Astrocyte (in vitro differentiated cells and primary cell): ENCODE measurements around the gene ACADL. TPM values are rescaled to one million over a fixed set of nuclear protein-coding genes. Genes with fewer than 3 reads are reported as not detected.

Experiments
- DNase-seq: peaks from one replicate; pipeline ENCODE4 v3.0.0-alpha.2; 2010; ENCODE audit warnings: low read depth
- FAIRE-seq: peaks from 2 replicates; lab custom pipeline; 2011; peaks lifted over from hg19 to GRCh38; lab: Jason Lieb, UNC
- H2AFZ ChIP-seq: 2 replicates; pipeline ENCODE4 v1.6.0; 2012; ENCODE audit warnings: low read depth, low read length, inconsistent platforms
- H3K27ac ChIP-seq: 2 replicates; pipeline ENCODE4 v1.5.1; 2011; ENCODE audit warnings: low read depth, low read length, inconsistent platforms
- H3K27me3 ChIP-seq: 2 replicates; pipeline ENCODE4 v1.6.0; 2011; ENCODE audit warnings: low read length, inconsistent platforms; ENCODE audit not compliant: insufficient read depth
- H3K36me3 ChIP-seq: 2 replicates; pipeline ENCODE4 v1.5.1; 2011; ENCODE audit warnings: low read length, inconsistent platforms; ENCODE audit not compliant: insufficient read depth
- H3K4me1 ChIP-seq: 2 replicates; pipeline ENCODE4 v1.5.1; 2011; ENCODE audit warnings: low read length, inconsistent platforms; ENCODE audit not compliant: insufficient read depth
- H3K4me2 ChIP-seq: 2 replicates; pipeline ENCODE4 v1.6.0; 2012; ENCODE audit warnings: low read length, inconsistent platforms
- H3K4me3 ChIP-seq: 2 replicates; pipeline ENCODE4 v1.5.1; 2011; ENCODE audit warnings: low read depth, mild to moderate bottlenecking, low read length, inconsistent platforms; ENCODE audit not compliant: insufficient read depth
- H3K79me2 ChIP-seq: 2 replicates; pipeline ENCODE4 v1.6.0; 2012; ENCODE audit warnings: mild to moderate bottlenecking, low read length, inconsistent platforms; ENCODE audit not compliant: insufficient read depth
- H3K9ac ChIP-seq: 2 replicates; pipeline ENCODE4 v1.6.0; 2012; ENCODE audit warnings: mild to moderate bottlenecking, low read length, inconsistent platforms
- H3K9me3 ChIP-seq: 2 replicates; pipeline ENCODE4 v1.5.1; 2012; ENCODE audit warnings: low read depth, mild to moderate bottlenecking, low read length, inconsistent platforms; ENCODE audit not compliant: insufficient read depth
- H4K20me1 ChIP-seq: 2 replicates; pipeline ENCODE4 v1.6.0; 2012; ENCODE audit warnings: low read length, inconsistent platforms; ENCODE audit not compliant: insufficient read depth
- H3K27ac Mint-ChIP-seq: one replicate; pipeline ENCODE4 v1.8.0; 2021; ENCODE audit warnings: mild to moderate bottlenecking, mixed read lengths; ENCODE audit not compliant: unreplicated experiment
- H3K27me3 Mint-ChIP-seq: one replicate; pipeline ENCODE4 v1.8.0; 2021; ENCODE audit warnings: low read depth, mixed read lengths; ENCODE audit not compliant: unreplicated experiment
- H3K36me3 Mint-ChIP-seq: one replicate; pipeline ENCODE4 v1.8.0; 2021; ENCODE audit warnings: low read depth, mixed read lengths; ENCODE audit not compliant: unreplicated experiment
- H3K4me1 Mint-ChIP-seq: one replicate; pipeline ENCODE4 v1.8.0; 2021; ENCODE audit warnings: low read depth, mixed read lengths; ENCODE audit not compliant: unreplicated experiment
- H3K4me3 Mint-ChIP-seq: one replicate; pipeline ENCODE4 v1.8.0; 2021; ENCODE audit warnings: mild to moderate bottlenecking, moderate library complexity, mixed read lengths; ENCODE audit not compliant: unreplicated experiment
- H3K9me3 Mint-ChIP-seq: one replicate; pipeline ENCODE4 v1.8.0; 2021; ENCODE audit warnings: mild to moderate bottlenecking, mixed read lengths; ENCODE audit not compliant: unreplicated experiment
- EZH2 ChIP-seq: IDR thresholded peaks from 2 replicates; pipeline ENCODE4 v1.6.1; 2012; ENCODE audit warnings: mild to moderate bottlenecking, low read length, inconsistent platforms; ENCODE audit not compliant: insufficient read depth
- total RNA-seq: library from RNA; stranded (reverse); gene quantifications from 2 replicates; pipeline ENCODE4 v1.2.1, GENCODE V29; 2021
- TF ChIP-seq, protein P1 (sequence below): IDR thresholded peaks from 2 replicates; pipeline ENCODE4 v1.5.1; 2011; ENCODE audit warnings: low read depth, mild to moderate bottlenecking, inconsistent platforms, low read length, moderate library complexity; ENCODE audit not compliant: insufficient read depth

Gene ACADL
- total RNA-seq, 1 donor from 2014 or later = 1.9 TPM

- Histone ChIP-seq H2AFZ (no peak overlapping the region), H3K27me3 (no peaks in the 10 kb centered on the region), H3K9me3 (no peaks in the 10 kb centered on the region), H3K9ac (no peak overlapping the region), H4K20me1 (no peaks in the 10 kb centered on the region), H3K79me2 (no peaks in the 10 kb centered on the region), H3K36me3 (no peaks in the 10 kb centered on the region), H3K4me2 (no peak overlapping the region), H3K4me3 (no peak overlapping the region), H3K27ac (no peak overlapping the region), H3K4me1 (no peaks in the 10 kb centered on the region)
- no peaks in the 10 kb centered on the region for H3K4me1 Mint-ChIP-seq
- no peak overlapping the region for H3K27ac Mint-ChIP-seq
- H3K9me3 Mint-ChIP-seq = peaks cover 3% of the 10 kb centered on the region
- no peak overlapping the region for H3K4me3 Mint-ChIP-seq
- H3K36me3 Mint-ChIP-seq = no peaks in the 10 kb centered on the region
- FAIRE-seq (no peak), DNase-seq (no peak)
- no peaks in the 10 kb centered on the region for H3K27me3 Mint-ChIP-seq
- no peak for TF ChIP-seq EZH2
- TF ChIP-seq, protein P1, sequence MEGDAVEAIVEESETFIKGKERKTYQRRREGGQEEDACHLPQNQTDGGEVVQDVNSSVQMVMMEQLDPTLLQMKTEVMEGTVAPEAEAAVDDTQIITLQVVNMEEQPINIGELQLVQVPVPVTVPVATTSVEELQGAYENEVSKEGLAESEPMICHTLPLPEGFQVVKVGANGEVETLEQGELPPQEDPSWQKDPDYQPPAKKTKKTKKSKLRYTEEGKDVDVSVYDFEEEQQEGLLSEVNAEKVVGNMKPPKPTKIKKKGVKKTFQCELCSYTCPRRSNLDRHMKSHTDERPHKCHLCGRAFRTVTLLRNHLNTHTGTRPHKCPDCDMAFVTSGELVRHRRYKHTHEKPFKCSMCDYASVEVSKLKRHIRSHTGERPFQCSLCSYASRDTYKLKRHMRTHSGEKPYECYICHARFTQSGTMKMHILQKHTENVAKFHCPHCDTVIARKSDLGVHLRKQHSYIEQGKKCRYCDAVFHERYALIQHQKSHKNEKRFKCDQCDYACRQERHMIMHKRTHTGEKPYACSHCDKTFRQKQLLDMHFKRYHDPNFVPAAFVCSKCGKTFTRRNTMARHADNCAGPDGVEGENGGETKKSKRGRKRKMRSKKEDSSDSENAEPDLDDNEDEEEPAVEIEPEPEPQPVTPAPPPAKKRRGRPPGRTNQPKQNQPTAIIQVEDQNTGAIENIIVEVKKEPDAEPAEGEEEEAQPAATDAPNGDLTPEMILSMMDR = no peak
These were observed 34.9 kb downstream of the ACADL start for GRCh38 chr2:210190345-210190744.

GRCh38 chr2:210189452-210190138 is 35.7 kb downstream of the ACADL start:
- H3K4me3 ChIP-seq = no peak overlapping the region
- H2AFZ ChIP-seq = no peak overlapping the region
- H3K4me3 Mint-ChIP-seq = no peak overlapping the region
- H3K27me3 Mint-ChIP-seq = no peaks in the 10 kb centered on the region
- TF ChIP-seq EZH2 = no peak
- TF ChIP-seq, protein P1 = no peak
- H3K4me1 ChIP-seq = no peaks in the 10 kb centered on the region
- no peak overlapping the region for H3K9ac ChIP-seq
- no peaks in the 10 kb centered on the region for H3K36me3 Mint-ChIP-seq
- H3K27ac ChIP-seq = no peak overlapping the region
- no peak overlapping the region for H3K4me2 ChIP-seq
- H4K20me1 ChIP-seq = no peaks in the 10 kb centered on the region
- no peak overlapping the region for H3K27ac Mint-ChIP-seq
- no peaks in the 10 kb centered on the region for H3K4me1 Mint-ChIP-seq
- DNase-seq (no peak), FAIRE-seq (no peak)
- H3K9me3 Mint-ChIP-seq = peaks cover 8% of the 10 kb centered on the region
- H3K9me3 ChIP-seq = no peaks in the 10 kb centered on the region
- H3K27me3 ChIP-seq = no peaks in the 10 kb centered on the region
- no peaks in the 10 kb centered on the region for H3K36me3 ChIP-seq
- no peaks in the 10 kb centered on the region for H3K79me2 ChIP-seq

DNA sequence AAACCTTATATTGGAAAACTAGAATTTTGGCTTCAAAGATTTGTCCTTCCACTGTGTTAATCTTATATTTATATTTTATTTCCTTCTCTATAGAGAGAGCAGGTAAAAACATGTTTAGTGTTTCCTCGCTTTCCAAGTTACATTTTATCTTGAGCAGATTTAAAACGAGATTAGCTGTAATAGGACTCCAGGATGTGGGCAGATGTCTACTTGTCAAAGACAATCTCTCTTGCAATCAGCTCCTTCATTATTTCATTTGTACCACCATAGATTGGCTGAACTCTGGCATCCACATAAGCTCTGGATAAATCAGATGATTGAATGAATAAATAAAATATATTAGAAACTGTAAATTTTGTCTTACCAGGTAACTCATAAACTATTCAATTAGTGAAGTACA is 36.5 kb downstream of the ACADL start:
- no peaks in the 10 kb centered on the region for H3K4me1 ChIP-seq
- FAIRE-seq = no peak
- H2AFZ ChIP-seq = no peak overlapping the region
- no peak for DNase-seq
- H3K27ac ChIP-seq = no peak overlapping the region
- H3K79me2 ChIP-seq = no peaks in the 10 kb centered on the region
- Mint-ChIP-seq H3K4me1 (no peaks in the 10 kb centered on the region), H3K9me3 (peaks cover 16% of the 10 kb centered on the region), H3K36me3 (peaks cover 3% of the 10 kb centered on the region), H3K27me3 (no peaks in the 10 kb centered on the region), H3K27ac (no peak overlapping the region), H3K4me3 (no peak overlapping the region)
- H4K20me1 ChIP-seq = no peaks in the 10 kb centered on the region
- no peak overlapping the region for H3K4me3 ChIP-seq
- H3K36me3 ChIP-seq = no peaks in the 10 kb centered on the region
- TF ChIP-seq, protein P1 = no peak
- TF ChIP-seq EZH2 = no peak
- no peaks in the 10 kb centered on the region for H3K9me3 ChIP-seq
- no peaks in the 10 kb centered on the region for H3K27me3 ChIP-seq
- no peak overlapping the region for H3K9ac ChIP-seq
- no peak overlapping the region for H3K4me2 ChIP-seq
